Esophagus muscularis mucosa (tissue), 4 donors: Measurements from ENCODE around the gene GNG4.

ENCODE experiments used
- EP300 ChIP-seq: sonication (generic); formaldehyde crosslinking; IDR thresholded peaks from one replicate; pipeline ENCODE4 v1.6.1; 2017; ENCODE audit warnings: antibody characterized with exemption
- POLR2A ChIP-seq: fragments of 450-650 bp; IDR thresholded peaks from one replicate; pipeline ENCODE4 v1.6.1; 2017; ENCODE audit warnings: antibody characterized with exemption, moderate library complexity, mild to moderate bottlenecking, low read depth
- TF ChIP-seq, protein P1 (sequence below), 3 experiments: fragments of 200-600 bp in 2 of 3; fragments of 450-650 bp in 1 of 3; sonication (generic) in 2 of 3; IDR thresholded peaks; one replicate each; pipeline ENCODE4 v1.5.1; 2017 to 2019; ENCODE audit warnings: antibody characterized with exemption in 3 of 3, mild to moderate bottlenecking in 2 of 3, moderate library complexity in 1 of 3

DNA sequence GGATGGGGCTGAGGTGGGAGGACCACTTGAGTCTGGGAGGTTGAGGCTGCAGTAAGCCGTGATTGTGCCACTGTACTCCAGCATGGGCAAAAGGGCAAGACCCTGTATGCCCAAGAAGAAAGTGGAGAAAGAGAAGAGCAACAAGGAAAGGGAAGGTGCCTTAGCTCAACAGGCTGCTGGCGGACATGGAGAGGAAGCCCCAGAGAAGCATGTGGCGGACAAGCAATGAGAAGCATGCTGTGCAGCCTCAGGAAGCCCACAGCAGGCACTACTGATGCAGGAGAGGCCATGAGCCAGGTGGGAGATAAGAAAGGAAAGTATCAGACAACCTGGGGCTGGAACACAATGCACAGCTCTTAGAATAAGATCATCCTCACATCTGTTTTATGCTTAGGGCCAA is 32.6 kb upstream of the GNG4 start:
- TF ChIP-seq EP300 (no peak), POLR2A (no peak)
- TF ChIP-seq, protein P1, sequence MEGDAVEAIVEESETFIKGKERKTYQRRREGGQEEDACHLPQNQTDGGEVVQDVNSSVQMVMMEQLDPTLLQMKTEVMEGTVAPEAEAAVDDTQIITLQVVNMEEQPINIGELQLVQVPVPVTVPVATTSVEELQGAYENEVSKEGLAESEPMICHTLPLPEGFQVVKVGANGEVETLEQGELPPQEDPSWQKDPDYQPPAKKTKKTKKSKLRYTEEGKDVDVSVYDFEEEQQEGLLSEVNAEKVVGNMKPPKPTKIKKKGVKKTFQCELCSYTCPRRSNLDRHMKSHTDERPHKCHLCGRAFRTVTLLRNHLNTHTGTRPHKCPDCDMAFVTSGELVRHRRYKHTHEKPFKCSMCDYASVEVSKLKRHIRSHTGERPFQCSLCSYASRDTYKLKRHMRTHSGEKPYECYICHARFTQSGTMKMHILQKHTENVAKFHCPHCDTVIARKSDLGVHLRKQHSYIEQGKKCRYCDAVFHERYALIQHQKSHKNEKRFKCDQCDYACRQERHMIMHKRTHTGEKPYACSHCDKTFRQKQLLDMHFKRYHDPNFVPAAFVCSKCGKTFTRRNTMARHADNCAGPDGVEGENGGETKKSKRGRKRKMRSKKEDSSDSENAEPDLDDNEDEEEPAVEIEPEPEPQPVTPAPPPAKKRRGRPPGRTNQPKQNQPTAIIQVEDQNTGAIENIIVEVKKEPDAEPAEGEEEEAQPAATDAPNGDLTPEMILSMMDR (IDR thresholded peaks at IDR 0.05) = no peak
